Mucosa of rectum (tissue), 2 donors: Measurements from ENCODE around the gene MACROD2.

Experiments
- H3K27ac ChIP-seq, 2 donors: one replicate each; pipeline ENCODE4 v1.7.0; 2013; ENCODE audit warnings: inconsistent platforms in 2 of 2, low read depth in 2 of 2, low read length in 2 of 2
- H3K27me3 ChIP-seq, 2 donors: one replicate each; pipeline ENCODE4 v1.7.0; 2013; ENCODE audit warnings: low read length in 2 of 2; ENCODE audit not compliant: control insufficient read depth in 2 of 2, insufficient read depth in 2 of 2
- H3K36me3 ChIP-seq, 2 donors: one replicate each; pipeline ENCODE4 v1.7.0; 2013; ENCODE audit warnings: low read length in 2 of 2; ENCODE audit not compliant: control insufficient read depth in 2 of 2, insufficient read depth in 2 of 2
- H3K4me1 ChIP-seq, 2 donors: one replicate each; pipeline ENCODE4 v1.7.0; 2013; ENCODE audit warnings: low read length in 2 of 2, mild to moderate bottlenecking in 1 of 2; ENCODE audit not compliant: control insufficient read depth in 2 of 2, insufficient read depth in 2 of 2
- H3K4me3 ChIP-seq, 2 donors: one replicate each; pipeline ENCODE4 v1.7.0; 2013; ENCODE audit warnings: low read length in 2 of 2
- H3K9ac ChIP-seq, 2 donors: one replicate each; pipeline ENCODE4 v1.7.0; 2013; ENCODE audit warnings: low read length in 2 of 2, low read depth in 1 of 2, mild to moderate bottlenecking in 1 of 2
- H3K9me3 ChIP-seq, 2 donors: one replicate each; pipeline ENCODE4 v1.7.0; 2013; ENCODE audit warnings: low read length in 2 of 2; ENCODE audit not compliant: control insufficient read depth in 2 of 2
- donor health status: healthy.
- donor health status: Normal muscosa, but diverticular disease.

Gene MACROD2

DNA sequence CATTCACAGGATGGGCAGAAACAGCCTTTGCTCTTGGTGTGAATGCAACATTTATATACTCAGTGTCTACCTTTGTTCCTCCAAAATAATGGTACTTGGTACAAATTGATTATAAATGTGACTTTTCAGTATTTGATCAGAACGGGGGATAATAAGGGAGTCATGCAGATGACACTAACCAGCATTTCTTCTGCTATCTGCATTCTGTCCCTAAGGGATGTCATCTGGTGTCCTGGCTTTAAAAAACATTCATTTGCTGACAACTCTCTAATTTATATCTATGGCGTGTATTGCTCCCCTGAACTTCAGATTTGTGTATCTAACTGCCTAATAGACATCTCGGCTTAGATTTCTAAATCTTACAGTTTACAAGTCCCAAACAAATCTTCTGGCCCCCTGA lies 418.5 kb downstream of the MACROD2 start:
- no peak overlapping the region for H3K9ac ChIP-seq
- no peak overlapping the region for H3K27ac ChIP-seq
- no peaks in the 10 kb centered on the region for H3K9me3 ChIP-seq
- no peaks in the 10 kb centered on the region for H3K27me3 ChIP-seq
- no peaks in the 10 kb centered on the region for H3K36me3 ChIP-seq
- H3K4me3 ChIP-seq, result no peak overlapping the region
- H3K4me1 ChIP-seq, result peaks cover 0 to 4% of the 10 kb centered on the region in 2 donors

DNA sequence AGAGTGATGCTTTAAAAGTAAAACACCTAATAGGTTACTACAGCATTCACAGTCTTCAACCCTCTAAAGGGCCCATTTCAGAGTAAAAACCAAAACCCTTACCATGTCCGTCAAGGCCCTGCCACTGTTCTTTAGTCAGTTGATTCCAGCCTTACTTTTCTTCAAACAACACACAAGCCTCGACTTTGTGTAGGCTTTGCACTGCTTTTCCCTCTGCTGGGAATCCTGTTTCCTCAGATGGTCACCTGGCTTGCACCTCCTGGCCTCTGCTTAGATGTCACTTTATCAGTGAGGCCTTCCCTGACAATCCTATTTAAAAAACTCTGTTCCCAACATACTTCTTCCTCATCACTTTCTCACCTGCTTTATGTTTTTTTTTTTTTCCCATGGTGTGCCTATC lies 419.2 kb downstream of the MACROD2 start:
- no peak overlapping the region for H3K9ac ChIP-seq
- H3K27ac ChIP-seq, result no peak overlapping the region
- no peaks in the 10 kb centered on the region for H3K36me3 ChIP-seq
- H3K4me3 ChIP-seq, result no peak overlapping the region
- H3K27me3 ChIP-seq, result no peaks in the 10 kb centered on the region
- peaks cover 0 to 4% of the 10 kb centered on the region in 2 donors for H3K4me1 ChIP-seq
- no peaks in the 10 kb centered on the region for H3K9me3 ChIP-seq

DNA sequence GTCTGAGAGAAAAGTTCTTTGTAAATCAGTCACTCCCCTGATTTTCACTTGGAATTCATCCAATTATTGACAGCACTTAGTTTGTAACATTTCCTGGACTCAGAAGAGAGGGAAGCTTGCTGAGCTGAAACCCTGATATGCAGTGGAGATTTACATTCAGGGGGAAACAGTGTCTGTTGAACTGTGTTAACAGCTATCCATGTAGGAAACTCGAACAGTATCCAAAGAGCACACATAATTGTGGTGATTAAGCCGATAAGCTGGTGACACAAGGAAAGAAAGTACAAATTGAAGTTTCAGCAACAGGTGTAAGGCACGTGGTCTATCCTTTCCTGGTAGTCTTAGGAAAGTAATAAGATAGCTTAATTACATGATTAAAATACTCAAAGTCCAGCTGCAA lies 420.2 kb downstream of the MACROD2 start:
- no peak overlapping the region for H3K27ac ChIP-seq
- no peaks in the 10 kb centered on the region for H3K36me3 ChIP-seq
- no peak overlapping the region for H3K4me3 ChIP-seq
- no peak overlapping the region for H3K9ac ChIP-seq
- no peaks in the 10 kb centered on the region for H3K9me3 ChIP-seq
- H3K4me1 ChIP-seq, result peaks cover 0 to 4% of the 10 kb centered on the region in 2 donors
- no peaks in the 10 kb centered on the region for H3K27me3 ChIP-seq

DNA sequence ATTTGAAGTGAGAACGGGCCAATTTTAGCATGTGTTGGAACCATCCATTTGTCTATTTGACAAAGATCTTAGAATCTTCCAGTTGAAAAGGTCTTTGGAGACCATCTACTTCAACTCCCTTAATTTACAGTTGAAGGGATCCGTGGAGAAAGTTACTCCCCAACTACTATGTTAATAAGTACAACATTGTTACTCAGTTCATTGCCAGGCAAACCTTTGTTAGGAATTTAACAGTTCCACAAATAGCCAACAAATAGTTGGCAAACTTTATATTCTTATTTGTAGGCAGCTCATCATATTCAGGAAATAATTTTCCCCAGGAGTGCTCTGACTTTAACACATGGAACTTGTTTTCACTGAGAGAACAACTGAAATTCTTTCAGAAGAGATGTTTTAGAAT lies 423.1 kb downstream of the MACROD2 start:
- H3K4me1 ChIP-seq, result peaks cover 0 to 4% of the 10 kb centered on the region in 2 donors
- no peaks in the 10 kb centered on the region for H3K27me3 ChIP-seq
- no peak overlapping the region for H3K4me3 ChIP-seq
- no peaks in the 10 kb centered on the region for H3K9me3 ChIP-seq
- no peak overlapping the region for H3K9ac ChIP-seq
- H3K36me3 ChIP-seq, result no peaks in the 10 kb centered on the region
- H3K27ac ChIP-seq, result no peak overlapping the region

DNA sequence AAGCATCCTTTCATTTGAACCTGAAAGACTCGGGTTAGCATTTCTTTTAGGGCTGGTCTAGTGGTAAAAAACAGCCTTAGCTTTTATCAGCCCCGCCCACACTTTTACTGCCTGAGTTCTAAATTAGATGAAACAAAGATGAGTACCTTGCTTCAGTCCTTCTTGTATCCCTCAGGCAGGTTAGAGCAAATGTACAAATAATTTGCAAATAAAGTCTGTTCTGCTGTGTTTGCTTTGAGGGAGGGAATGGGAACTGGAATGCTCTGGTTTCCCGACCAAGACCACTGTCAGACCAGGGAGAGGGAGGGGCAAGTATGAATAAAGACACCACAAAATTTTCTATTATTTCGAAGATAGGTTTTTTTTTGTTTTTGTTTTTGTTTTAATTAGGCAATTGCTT lies 427.6 kb downstream of the MACROD2 start:
- Histone ChIP-seq H3K27ac (no peak overlapping the region), H3K27me3 (no peaks in the 10 kb centered on the region), H3K9ac (no peak overlapping the region), H3K9me3 (no peaks in the 10 kb centered on the region), H3K36me3 (no peaks in the 10 kb centered on the region), H3K4me1 (no peaks in the 10 kb centered on the region), H3K4me3 (no peak overlapping the region)

DNA sequence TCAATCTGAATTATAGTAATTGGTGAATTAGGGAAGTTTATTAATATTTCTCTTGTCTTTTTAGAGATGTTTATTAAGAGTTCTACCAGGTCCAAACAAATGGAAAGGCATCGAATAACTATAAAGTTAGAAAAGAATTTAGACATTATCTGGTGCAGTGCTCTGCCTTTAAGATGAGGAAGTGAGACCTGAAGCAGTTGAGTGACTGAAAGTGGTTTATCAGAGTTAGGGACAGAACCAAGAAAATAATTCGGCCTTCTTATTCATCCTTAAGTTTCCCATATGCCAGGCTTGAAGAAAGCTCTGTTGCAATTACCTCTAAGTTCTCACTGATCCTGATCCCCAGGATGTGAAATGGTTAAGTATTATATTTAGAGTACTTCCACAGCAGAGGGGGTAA lies 436.3 kb downstream of the MACROD2 start:
- no peaks in the 10 kb centered on the region for H3K4me1 ChIP-seq
- H3K9ac ChIP-seq, result no peak overlapping the region
- H3K9me3 ChIP-seq, result no peaks in the 10 kb centered on the region
- no peaks in the 10 kb centered on the region for H3K36me3 ChIP-seq
- no peak overlapping the region for H3K4me3 ChIP-seq
- H3K27ac ChIP-seq, result no peak overlapping the region
- no peaks in the 10 kb centered on the region for H3K27me3 ChIP-seq

DNA sequence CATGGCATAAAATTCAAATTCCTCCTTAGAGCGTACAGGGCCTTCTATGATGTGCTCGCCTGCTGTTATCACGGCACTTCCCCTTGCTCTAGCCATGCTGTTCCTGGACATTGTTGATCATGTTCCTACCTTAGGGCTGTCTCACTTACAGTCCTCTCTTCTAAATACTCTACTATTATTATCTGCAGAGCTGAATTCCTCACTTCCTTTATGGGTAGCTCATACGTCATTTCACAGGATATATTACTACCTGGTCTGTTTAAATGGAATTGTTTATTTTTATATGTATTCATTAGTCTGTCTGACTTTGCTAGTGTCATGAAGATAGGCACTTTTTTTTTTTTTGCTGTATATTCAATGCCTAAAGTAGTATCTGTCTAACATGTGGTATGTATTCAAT lies 436.8 kb downstream of the MACROD2 start:
- H3K9me3 ChIP-seq, result no peaks in the 10 kb centered on the region
- no peak overlapping the region for H3K4me3 ChIP-seq
- H3K4me1 ChIP-seq, result no peaks in the 10 kb centered on the region
- H3K36me3 ChIP-seq, result no peaks in the 10 kb centered on the region
- no peak overlapping the region for H3K9ac ChIP-seq
- no peaks in the 10 kb centered on the region for H3K27me3 ChIP-seq
- no peak overlapping the region for H3K27ac ChIP-seq

DNA sequence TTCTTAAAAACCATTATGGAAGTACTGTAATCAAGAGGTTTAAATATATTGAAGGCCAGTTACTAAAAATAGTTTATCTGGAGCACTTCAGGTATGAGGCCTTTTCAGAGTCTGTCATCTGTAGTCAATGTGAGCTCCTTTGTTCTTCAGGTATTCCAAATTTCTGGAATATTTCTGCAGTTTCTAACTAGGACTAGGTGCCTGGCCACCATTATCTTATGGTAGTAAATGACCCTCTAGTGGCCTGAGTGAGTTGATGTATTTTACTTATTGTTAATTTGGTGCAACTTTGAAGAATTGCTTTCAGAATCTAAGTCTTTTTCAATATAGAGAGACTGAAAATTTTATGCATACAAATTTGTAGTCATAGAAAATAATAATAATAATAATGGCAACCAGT lies 437.3 kb downstream of the MACROD2 start:
- H3K4me3 ChIP-seq, result no peak overlapping the region
- no peak overlapping the region for H3K27ac ChIP-seq
- H3K9ac ChIP-seq, result no peak overlapping the region
- H3K9me3 ChIP-seq, result no peaks in the 10 kb centered on the region
- no peaks in the 10 kb centered on the region for H3K36me3 ChIP-seq
- no peaks in the 10 kb centered on the region for H3K27me3 ChIP-seq
- no peaks in the 10 kb centered on the region for H3K4me1 ChIP-seq

DNA sequence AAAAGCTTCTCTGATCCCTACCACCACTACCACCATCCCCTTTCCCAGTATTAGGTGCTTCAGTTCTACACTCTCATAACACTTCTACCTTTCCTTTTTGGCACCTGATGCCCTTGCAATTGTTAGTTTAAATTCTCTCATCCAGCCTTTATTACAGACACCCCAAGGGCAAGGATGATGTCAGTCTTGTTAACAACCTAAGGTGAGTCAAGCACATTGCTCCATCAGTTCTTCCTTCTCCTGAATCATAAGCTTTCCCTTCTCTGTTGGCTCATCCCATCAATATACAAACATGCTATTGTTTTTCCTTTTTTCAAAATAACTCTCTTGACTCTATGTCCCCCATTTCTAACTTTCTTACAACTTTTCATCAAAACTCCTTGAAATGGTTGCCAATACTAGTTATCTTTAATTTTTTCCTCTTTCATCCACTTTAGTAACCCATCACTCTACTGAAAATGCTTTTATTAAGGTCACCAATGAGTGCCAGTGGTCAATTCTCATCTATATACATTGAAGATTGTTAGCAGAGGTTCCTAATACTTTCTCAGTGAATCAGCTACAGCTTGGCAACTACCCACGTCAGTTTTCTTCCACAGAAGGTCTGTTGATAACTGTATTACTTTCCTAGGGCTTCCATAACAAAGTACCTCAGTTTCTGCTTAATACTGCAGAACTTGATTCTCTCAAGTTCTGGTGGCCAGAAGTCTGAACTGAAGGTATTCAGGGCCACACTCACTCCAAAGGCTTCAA lies 439.2 kb downstream of the MACROD2 start:
- no peak overlapping the region for H3K4me3 ChIP-seq
- no peak overlapping the region for H3K27ac ChIP-seq
- no peaks in the 10 kb centered on the region for H3K27me3 ChIP-seq
- no peaks in the 10 kb centered on the region for H3K36me3 ChIP-seq
- no peaks in the 10 kb centered on the region for H3K4me1 ChIP-seq
- H3K9me3 ChIP-seq, result no peaks in the 10 kb centered on the region
- H3K9ac ChIP-seq, result no peak overlapping the region

DNA sequence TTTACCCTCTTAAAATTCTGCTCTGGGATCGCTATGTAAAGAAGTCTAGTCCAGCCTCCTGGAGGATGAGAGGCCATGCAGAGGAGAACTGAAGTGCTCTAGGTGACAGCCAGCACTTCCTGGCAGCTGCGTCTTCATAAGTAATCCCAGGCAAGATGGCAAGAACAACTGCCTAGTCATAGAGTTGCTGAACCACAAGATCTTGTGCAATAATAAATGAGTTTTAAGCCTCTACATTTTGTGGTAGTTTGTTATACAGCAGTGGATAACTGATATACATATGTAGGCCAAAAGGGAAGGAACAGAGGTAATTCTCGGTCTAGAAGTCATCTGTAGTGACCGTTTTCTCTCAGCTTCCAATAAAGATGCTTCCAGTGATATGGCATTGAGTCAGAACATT lies 445.9 kb downstream of the MACROD2 start:
- no peaks in the 10 kb centered on the region for H3K27me3 ChIP-seq
- H3K4me3 ChIP-seq, result no peak overlapping the region
- H3K27ac ChIP-seq, result no peak overlapping the region
- H3K9me3 ChIP-seq, result no peaks in the 10 kb centered on the region
- no peak overlapping the region for H3K9ac ChIP-seq
- no peaks in the 10 kb centered on the region for H3K4me1 ChIP-seq
- no peaks in the 10 kb centered on the region for H3K36me3 ChIP-seq

DNA sequence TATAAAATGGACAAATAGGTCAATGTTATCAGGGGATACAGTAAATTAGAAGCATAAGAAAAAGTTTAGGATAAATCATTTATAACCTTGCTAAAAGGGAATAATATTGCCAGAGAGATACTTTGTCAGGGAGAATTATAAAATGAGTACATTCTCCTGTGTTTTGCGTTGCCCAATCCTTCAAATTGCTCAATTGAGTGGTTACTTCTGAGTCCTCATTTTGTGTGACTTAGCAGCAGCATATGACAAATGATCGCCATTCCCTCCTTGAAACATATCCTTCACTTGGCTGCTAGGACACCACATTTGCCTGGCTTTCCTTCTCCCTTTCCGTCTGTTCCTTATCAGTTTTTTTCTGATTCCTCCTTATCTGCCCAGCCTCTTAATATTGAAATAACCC lies 448.8 kb downstream of the MACROD2 start:
- no peak overlapping the region for H3K4me3 ChIP-seq
- no peak overlapping the region for H3K9ac ChIP-seq
- H3K27ac ChIP-seq, result no peak overlapping the region
- no peaks in the 10 kb centered on the region for H3K9me3 ChIP-seq
- no peaks in the 10 kb centered on the region for H3K4me1 ChIP-seq
- H3K27me3 ChIP-seq, result no peaks in the 10 kb centered on the region
- no peaks in the 10 kb centered on the region for H3K36me3 ChIP-seq
